HG02885 (cell line): Measurements from ENCODE around the gene MFGE8.

Experiments
- ATAC-seq: cut with Tn5 transposase; IDR thresholded peaks from one replicate; pipeline ENCODE4 v1.9.1; 2021; ENCODE audit warnings: mild to moderate bottlenecking; ENCODE audit not compliant: unreplicated experiment, poor library complexity

MFGE8 gene

GRCh38 chr15:88877906-88878305 lies 35.3 kb downstream of the MFGE8 start:
- ATAC-seq: no peak

- ATAC-seq: no peak
Observed at GRCh38 chr15:88877415-88877814, 35.8 kb downstream of the MFGE8 start.

- ATAC-seq: no peak
Observed at GRCh38 chr15:88876573-88876972, 36.6 kb downstream of the MFGE8 start.

DNA sequence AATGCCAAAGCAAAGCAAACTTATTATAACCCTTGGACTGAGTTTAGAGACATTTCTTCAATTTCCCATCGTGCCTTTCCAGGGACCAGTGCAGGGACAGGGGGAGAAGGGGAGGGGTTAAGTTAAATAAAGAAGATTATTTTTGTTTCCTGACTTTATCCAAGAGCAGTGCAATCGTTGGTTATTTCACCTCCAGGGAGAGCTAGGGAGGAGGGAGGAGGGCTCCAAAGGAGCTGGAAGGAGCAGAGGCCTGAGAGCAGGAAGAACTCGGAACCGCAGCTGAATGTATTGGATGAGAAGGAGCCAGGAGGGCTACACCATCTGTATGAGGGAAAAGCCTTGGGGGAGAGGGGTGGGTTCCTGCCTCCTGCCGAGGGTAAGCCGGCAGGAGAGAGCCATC lies 38.5 kb downstream of the MFGE8 start:
- no peak for ATAC-seq

- no peak for ATAC-seq
Observed at GRCh38 chr15:88874275-88874674, 38.9 kb downstream of the MFGE8 start.

DNA sequence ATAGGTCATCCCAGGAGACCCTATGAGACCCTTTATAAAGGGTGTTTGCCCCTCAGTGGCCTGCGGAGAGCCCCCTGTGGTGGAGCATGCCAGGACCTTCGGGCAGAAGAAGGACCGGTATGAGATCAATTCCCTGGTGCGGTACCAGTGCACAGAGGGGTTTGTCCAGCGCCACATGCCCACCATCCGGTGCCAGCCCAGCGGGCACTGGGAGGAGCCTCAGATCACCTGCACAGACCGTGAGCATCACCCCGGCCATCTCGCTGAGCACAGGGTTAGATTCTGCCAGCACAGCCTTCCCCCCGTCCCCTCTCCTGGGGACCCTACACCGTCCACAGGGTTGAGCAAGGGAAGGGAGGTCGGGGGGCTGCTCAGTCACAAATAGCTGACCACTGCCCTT lies 39.4 kb downstream of the MFGE8 start:
- no peak for ATAC-seq

GRCh38 chr15:88872706-88873105 lies 40.5 kb downstream of the MFGE8 start:
- no peak for ATAC-seq

GRCh38 chr15:88872106-88872505 lies 41.1 kb downstream of the MFGE8 start:
- ATAC-seq: no peak

GRCh38 chr15:88871313-88871712 lies 41.9 kb downstream of the MFGE8 start:
- no peak for ATAC-seq

DNA sequence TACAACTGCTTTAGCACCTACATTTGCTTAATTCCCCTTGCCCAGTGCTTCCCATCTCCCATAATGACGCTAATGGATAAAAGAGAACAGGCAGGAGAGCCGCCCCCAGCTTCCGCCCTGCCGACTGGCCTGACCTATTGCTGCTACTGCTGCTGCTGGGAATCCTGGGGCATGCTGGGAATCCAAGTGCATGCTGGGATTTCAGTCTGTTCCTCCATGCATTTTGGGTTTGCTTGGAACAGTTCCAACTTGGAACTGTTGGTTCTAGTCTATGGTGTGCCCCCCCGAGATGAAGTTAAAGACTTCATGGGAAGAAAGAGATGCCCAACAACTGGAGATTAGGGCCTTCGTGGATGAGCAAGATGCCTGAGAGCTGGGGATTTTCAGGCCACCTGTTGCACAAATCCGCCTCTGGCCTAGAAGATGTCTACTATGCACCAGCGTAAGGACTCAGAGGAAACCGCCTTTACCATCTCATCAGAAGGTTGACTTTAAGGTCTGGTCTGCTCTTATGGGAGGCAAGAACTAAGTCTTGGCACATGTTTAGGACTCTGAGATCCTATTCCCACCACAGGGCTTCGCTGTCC lies 46.8 kb downstream of the MFGE8 start:
- no peak for ATAC-seq

DNA sequence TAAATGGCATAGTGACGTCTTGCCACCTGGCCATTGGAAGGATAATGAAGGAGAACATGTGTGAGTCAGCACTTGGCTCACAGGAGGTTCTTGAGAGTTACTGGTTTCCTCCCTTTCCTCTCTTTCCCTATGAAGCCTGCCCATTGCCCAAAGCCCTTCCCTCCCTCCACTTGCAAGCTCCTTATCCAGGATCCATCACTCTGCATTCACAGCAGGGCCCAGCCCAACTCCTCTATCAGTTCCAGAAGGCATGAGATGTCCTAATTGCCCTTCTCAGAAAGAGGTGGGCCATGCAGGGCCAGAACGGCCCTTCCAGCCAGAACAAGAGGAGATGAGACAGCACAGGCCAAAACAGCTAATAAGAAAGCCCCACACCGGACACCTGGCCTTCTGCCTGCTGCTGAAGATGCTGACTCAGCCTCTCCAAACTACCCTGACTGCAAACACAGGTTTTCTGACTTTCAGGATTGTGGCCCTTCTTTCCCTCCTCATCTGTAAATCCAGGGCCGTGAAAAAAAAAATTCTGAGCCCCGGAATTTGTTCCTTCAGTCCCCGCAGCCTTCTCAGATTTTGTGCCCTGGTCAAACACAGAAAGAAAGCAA lies 47.6 kb downstream of the MFGE8 start:
- ATAC-seq: no peak

GRCh38 chr15:88864861-88865497 lies 48.2 kb downstream of the MFGE8 start:
- ATAC-seq: no peak

- no peak for ATAC-seq
Observed at GRCh38 chr15:88863412-88863811, 49.8 kb downstream of the MFGE8 start.

DNA sequence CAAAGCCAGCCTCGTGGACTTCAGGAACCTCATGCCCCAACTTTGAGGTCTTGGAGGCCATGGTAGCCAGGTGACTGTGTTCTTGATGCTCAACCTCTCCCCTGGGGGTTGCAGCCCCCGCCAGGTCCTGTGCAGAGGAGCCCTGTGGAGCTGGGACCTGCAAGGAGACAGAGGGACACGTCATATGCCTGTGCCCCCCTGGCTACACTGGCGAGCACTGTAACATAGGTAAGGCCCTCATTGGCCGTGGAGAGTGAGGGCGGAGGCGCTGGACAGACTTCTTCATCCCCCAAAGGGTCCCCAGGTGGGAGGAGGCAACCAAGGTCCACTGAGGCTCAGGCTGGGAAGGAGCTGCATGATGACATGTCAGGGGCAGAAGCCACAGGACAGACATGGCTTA lies 53.0 kb downstream of the MFGE8 start:
- ATAC-seq: no peak

- ATAC-seq: no peak
Observed at GRCh38 chr15:88859550-88859949, 53.6 kb downstream of the MFGE8 start.

DNA sequence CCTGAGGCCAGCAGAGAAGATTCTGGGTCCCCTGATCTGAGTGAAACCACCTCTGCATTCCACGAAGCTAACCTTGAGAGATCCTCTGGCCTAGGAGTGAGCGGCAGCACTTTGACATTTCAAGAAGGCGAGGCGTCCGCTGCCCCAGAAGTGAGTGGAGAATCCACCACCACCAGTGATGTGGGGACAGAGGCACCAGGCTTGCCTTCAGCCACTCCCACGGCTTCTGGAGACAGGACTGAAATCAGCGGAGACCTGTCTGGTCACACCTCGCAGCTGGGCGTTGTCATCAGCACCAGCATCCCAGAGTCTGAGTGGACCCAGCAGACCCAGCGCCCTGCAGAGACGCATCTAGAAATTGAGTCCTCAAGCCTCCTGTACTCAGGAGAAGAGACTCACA lies 54.2 kb downstream of the MFGE8 start:
- ATAC-seq: no peak

- no peak for ATAC-seq
Observed at GRCh38 chr15:88852476-88852875, 60.7 kb downstream of the MFGE8 start.

- ATAC-seq: no peak
Observed at GRCh38 chr15:88849376-88850072, 63.7 kb downstream of the MFGE8 start.
